Type B pancreatic cell (in vitro differentiated cells): ENCODE measurements around the gene TXLNG. TPM values are rescaled to one million over a fixed set of nuclear protein-coding genes. Genes with fewer than 3 reads are reported as not detected.

ENCODE experiments used
- DNase-seq: peaks from one replicate; pipeline ENCODE4 v3.0.0; 2021; ENCODE audit warnings: mixed read lengths; ENCODE audit not compliant: unreplicated experiment; ENCODE audit errors: extremely low spot score
- H3K27ac Mint-ChIP-seq: 2 replicates; pipeline ENCODE4 v1.8.0; 2021; ENCODE audit warnings: mild to moderate bottlenecking, mixed read lengths
- H3K27me3 Mint-ChIP-seq: 2 replicates; pipeline ENCODE4 v1.8.0; 2021; ENCODE audit warnings: mixed read lengths
- H3K36me3 Mint-ChIP-seq: 2 replicates; pipeline ENCODE4 v1.8.0; 2021; ENCODE audit warnings: mixed read lengths
- H3K4me1 Mint-ChIP-seq: one replicate; pipeline ENCODE4 v1.8.0; 2021; ENCODE audit warnings: mixed read lengths; ENCODE audit not compliant: unreplicated experiment
- H3K4me3 Mint-ChIP-seq: 2 replicates; pipeline ENCODE4 v1.8.0; 2021; ENCODE audit warnings: mild to moderate bottlenecking, mixed read lengths
- H3K9me3 Mint-ChIP-seq: 2 replicates; pipeline ENCODE4 v1.8.0; 2021; ENCODE audit warnings: mixed read lengths
- CTCF ChIP-seq: fragments of 200-600 bp; sonication (generic); conservative IDR thresholded peaks from 2 replicates; pipeline ENCODE4 v1.5.0; 2021; ENCODE audit warnings: antibody characterized with exemption, mild to moderate bottlenecking
- total RNA-seq: library from RNA; stranded (reverse); gene quantifications from 2 replicates; pipeline ENCODE4 v1.2.1, GENCODE V29; 2021; ENCODE audit warnings: low replicate concordance

TXLNG gene
- total RNA-seq, 1 donor from 2014 or later, result 27.3 TPM

- H3K4me3 Mint-ChIP-seq, result no peak overlapping the region
- peaks cover 5% of the 10 kb centered on the region for H3K9me3 Mint-ChIP-seq
- peaks cover 7% of the 10 kb centered on the region for H3K4me1 Mint-ChIP-seq
- no peaks in the 10 kb centered on the region for H3K27me3 Mint-ChIP-seq
- peak overlapping the region; percentile 11 for H3K27ac Mint-ChIP-seq
- TF ChIP-seq CTCF, result peak; percentile 96
- H3K36me3 Mint-ChIP-seq, result no peaks in the 10 kb centered on the region
- no peak for DNase-seq
Observed at GRCh38 chrX:16892504-16893362, 106.5 kb downstream of the TXLNG start.

Other genes starting within 250 kb of the TXLNG start
- 5.5 and 30.8 TPM in 2 replicates for gene S100G, start 136.3 kb upstream of the TXLNG start, total RNA-seq
- 46.7 and 59.0 TPM in 2 replicates for gene CTPS2, start 73.8 kb upstream of the TXLNG start, total RNA-seq
- 46.9 and 48.4 TPM in 2 replicates for gene SYAP1, start 66.9 kb upstream of the TXLNG start, total RNA-seq
- gene RBBP7, start 83.9 kb downstream of the TXLNG start, total RNA-seq, result 157 and 202 TPM in 2 replicates
- gene REPS2, start 160.2 kb downstream of the TXLNG start, total RNA-seq, result 1.6 and 2.9 TPM in 2 replicates